Activated CD4-positive, alpha-beta T cell treated with anti-CD3 and anti-CD28 coated beads for 36 hours (primary cell): ENCODE data around the gene PPM1D. TPM values are rescaled to one million over a fixed set of nuclear protein-coding genes. Genes with fewer than 3 reads are reported as not detected.
A peak's percentile ranks its signal among the peaks of the same experiment; 100 is the strongest.

ENCODE experiments used
- ATAC-seq: fragments of 200-7000 bp; cut with Tn5 transposase; one replicate; pipeline ENCODE4 v1.10.0; 2021; ENCODE audit warnings: mild to moderate bottlenecking, moderate library complexity
- CTCF ChIA-PET: fragments of 350-600 bp; sonication (Branson Sonifier 250); formaldehyde crosslinking; loops from one replicate; lab custom pipeline; 2021; ENCODE audit warnings: antibody characterized with exemption; lab: Charles Lee
- POLR2A ChIA-PET: fragments of 350-600 bp; sonication (Branson Sonifier 250); formaldehyde crosslinking; loops from one replicate; lab custom pipeline; 2021; ENCODE audit warnings: antibody characterized with exemption, inconsistent platforms; lab: Charles Lee
- DNase-seq: peaks from one replicate; pipeline ENCODE4 v3.0.0-alpha.2; 2020
- H3K27ac Mint-ChIP-seq: one replicate; pipeline ENCODE4 v1.8.0; 2021; ENCODE audit warnings: mixed read lengths
- H3K27me3 Mint-ChIP-seq: one replicate; pipeline ENCODE4 v1.8.0; 2021; ENCODE audit warnings: mixed read lengths
- H3K36me3 Mint-ChIP-seq: one replicate; pipeline ENCODE4 v1.8.0; 2021; ENCODE audit warnings: low read depth, mixed read lengths
- H3K4me1 Mint-ChIP-seq: one replicate; pipeline ENCODE4 v1.8.0; 2021; ENCODE audit warnings: mixed read lengths
- H3K4me3 Mint-ChIP-seq: one replicate; pipeline ENCODE4 v1.8.0; 2021; ENCODE audit warnings: mild to moderate bottlenecking, moderate library complexity, mixed read lengths
- H3K9me3 Mint-ChIP-seq: one replicate; pipeline ENCODE4 v1.8.0; 2021; ENCODE audit warnings: low read depth, mixed read lengths
- intact Hi-C, 2 experiments: fragments of 100-400 bp; cut with DNase I in 1 of 2; cut with micrococcal nuclease in 1 of 2; formaldehyde crosslinking; loops; one replicate each; pipeline versions ENCODE4 v1.14.2 to v1.15.1; 2022 to 2024; cut with DNase I, micrococcal nuclease
- total RNA-seq, 2 experiments: library from RNA; stranded (reverse); gene quantifications; one replicate each; pipeline ENCODE4 v1.2.3, GENCODE V29; 2021

PPM1D gene
- total RNA-seq, 2 experiments from 2014 or later = 9.3 to 9.7 TPM

DNA sequence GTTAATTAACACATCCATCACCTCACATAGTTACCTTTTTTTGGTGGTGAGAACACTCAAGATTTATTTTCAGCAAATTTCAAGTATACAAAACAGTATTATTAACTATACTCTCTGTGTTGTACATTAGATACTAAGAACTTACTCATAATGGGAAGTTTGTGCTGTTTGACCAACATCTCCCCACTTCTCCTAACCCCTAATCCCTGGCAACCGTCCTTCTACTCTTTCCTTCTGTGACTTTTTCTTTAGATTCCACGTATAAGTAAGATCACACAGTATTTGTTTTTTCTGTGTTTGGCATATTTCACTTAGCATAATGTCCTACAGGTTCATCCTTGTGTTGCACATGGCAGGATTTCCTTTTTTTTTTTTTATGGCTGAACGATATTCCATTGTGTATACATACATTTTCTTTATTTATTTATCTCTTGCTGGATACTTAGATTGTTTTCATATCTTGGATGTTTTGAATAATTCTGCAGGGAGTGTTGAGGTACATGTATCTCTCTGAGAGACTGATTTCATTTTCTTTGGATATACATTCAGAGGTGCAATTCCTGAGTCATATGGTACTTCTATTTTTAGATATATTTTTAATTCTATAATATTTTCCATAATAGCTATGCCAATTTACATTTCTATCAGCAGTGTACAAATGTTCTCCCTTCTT lies 19.0 kb downstream of the PPM1D start:
- ATAC-seq = no peak
- ChIA-PET POLR2A (no interaction called here), CTCF (no interaction called here)

DNA sequence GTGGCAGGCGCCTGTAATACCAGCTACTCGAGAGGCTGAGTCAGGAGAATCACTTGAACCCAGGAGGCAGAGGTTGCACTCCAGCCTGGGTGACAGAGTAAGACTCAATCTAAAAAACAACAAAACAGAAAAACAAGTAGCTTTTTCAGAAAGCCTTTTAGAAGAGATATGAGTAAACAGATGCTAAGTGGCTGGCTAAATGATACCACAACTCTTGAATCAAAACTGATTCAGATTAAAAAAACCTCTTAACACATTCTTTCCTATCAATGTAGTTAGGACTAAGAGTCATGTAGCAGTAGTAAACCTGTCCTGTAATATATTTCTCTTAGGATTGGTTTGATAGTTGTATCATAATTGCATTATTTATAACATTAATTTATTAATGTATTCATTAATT lies 23.0 kb downstream of the PPM1D start:
- Mint-ChIP-seq H3K36me3 (peaks cover 5% of the 10 kb centered on the region), H3K9me3 (no peaks in the 10 kb centered on the region), H3K4me1 (peaks cover 16% of the 10 kb centered on the region), H3K27me3 (no peaks in the 10 kb centered on the region), H3K4me3 (no peak overlapping the region), H3K27ac (no peak overlapping the region)
- CTCF ChIA-PET = interaction anchor here (0.7 to 1.6 kb wide), 3 partner anchors 10 to 195 kb away, joined by 3 to 4 read pairs (median 3); no protein-coding TSS in a partner anchor
- DNase-seq (no peak), ATAC-seq (peak; percentile 60)
- POLR2A ChIA-PET = interaction anchor here (0.6 kb wide), 1 partner anchor 104 kb away, joined by 6 read pairs; no protein-coding TSS in a partner anchor
- intact Hi-C loops = no loop called here

More for the DNA sequence above, 19.0 kb downstream of the PPM1D start:
- Mint-ChIP-seq H3K36me3 (peaks cover 2% of the 10 kb centered on the region), H3K9me3 (no peaks in the 10 kb centered on the region), H3K27me3 (no peaks in the 10 kb centered on the region), H3K4me1 (peaks cover 23% of the 10 kb centered on the region), H3K4me3 (no peak overlapping the region), H3K27ac (no peak overlapping the region)
- no peak for DNase-seq
- intact Hi-C loops = no loop called here

DNA sequence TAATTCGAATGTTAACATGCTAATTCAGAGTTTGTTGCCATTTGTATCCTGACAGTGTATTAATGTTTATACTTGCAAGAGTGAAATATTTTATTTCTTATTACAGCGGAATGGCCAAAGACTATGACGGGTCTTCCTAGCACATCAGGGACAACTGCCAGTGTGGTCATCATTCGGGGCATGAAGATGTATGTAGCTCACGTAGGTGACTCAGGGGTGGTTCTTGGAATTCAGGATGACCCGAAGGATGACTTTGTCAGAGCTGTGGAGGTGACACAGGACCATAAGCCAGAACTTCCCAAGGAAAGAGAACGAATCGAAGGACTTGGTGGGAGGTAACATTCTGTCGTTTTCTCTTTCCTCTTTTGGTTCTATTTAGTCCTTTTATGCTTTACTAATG lies 23.4 kb downstream of the PPM1D start:
- ATAC-seq (no peak), DNase-seq (no peak)
- intact Hi-C loops = no loop called here
- Mint-ChIP-seq H3K4me1 (peaks cover 15% of the 10 kb centered on the region), H3K4me3 (no peak overlapping the region), H3K27ac (no peak overlapping the region), H3K9me3 (no peaks in the 10 kb centered on the region), H3K27me3 (no peaks in the 10 kb centered on the region), H3K36me3 (peaks cover 9% of the 10 kb centered on the region)
- ChIA-PET POLR2A (no interaction called here), CTCF (interaction anchor here (0.6 to 1.6 kb wide), 4 partner anchors 11 to 195 kb away, joined by 3 to 4 read pairs (median 3); no protein-coding TSS in a partner anchor)

DNA sequence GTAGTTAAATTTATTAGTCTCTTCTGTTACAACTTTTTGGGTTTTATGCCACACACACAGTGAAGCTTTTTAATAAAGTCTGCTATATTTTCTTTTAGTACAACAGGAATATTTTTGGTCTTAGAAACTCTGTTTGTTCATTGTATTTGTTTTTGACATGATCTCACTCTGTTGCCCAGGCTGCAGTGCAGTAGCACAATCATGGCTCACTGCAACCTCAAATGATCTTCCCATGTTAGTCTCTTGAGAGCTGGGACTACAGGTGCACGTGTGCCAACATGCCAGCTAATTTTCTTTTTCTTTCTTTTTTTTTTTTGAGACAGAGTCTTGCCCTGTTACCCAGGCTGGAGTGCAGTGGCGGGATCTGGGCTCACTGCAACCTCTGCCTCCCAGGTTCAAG lies 27.1 kb downstream of the PPM1D start:
- Mint-ChIP-seq H3K36me3 (peaks cover 10% of the 10 kb centered on the region), H3K9me3 (no peaks in the 10 kb centered on the region), H3K4me3 (no peak overlapping the region), H3K27ac (no peak overlapping the region), H3K4me1 (peaks cover 13% of the 10 kb centered on the region), H3K27me3 (no peaks in the 10 kb centered on the region)
- CTCF ChIA-PET = interaction anchor here (0.6 to 1.2 kb wide), 3 partner anchors 11 to 179 kb away, joined by 3 to 4 read pairs (median 3); no protein-coding TSS in a partner anchor
- POLR2A ChIA-PET = no interaction called here
- intact Hi-C loops = no loop called here
- DNase-seq (no peak), ATAC-seq (no peak)

DNA sequence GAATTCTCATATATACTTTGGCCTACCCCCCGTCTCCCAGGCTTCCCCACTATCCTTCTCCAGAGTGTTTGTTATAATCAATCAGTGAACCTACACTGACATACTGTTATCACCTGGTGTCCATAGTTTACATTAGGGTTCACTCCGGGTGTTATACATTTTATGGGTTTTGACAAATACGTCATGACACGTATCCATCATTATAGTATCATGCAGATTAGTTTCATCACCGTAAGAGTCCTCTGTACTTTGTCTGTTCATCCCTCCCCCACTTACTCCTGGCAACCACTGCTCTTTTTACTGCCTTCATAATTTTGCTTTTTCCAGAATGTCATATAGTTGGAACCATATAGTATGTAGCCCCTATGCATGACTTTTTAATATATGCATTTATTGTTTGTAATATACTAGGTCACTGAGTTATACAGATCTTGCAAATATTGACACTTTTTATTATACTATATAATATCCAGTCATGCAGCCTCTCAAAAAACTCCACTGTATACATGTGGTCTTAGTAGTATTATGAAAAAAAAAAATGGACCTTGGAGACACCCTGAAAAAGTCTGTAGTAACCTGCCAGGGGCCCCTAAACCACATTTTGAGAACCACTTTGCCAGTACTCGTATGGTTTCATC lies 28.4 kb downstream of the PPM1D start:
- DNase-seq (no peak), ATAC-seq (no peak)
- no peak overlapping the region for H3K4me3 Mint-ChIP-seq
- intact Hi-C loops = no loop called here
- CTCF ChIA-PET = interaction anchor here (0.6 to 2.7 kb wide), 6 partner anchors 8 to 902 kb away, joined by 3 to 12 read pairs (median 4); no protein-coding TSS in a partner anchor
- H3K36me3 Mint-ChIP-seq = peaks cover 9% of the 10 kb centered on the region
- no peaks in the 10 kb centered on the region for H3K9me3 Mint-ChIP-seq
- no peaks in the 10 kb centered on the region for H3K27me3 Mint-ChIP-seq
- POLR2A ChIA-PET = no interaction called here
- peaks cover 11% of the 10 kb centered on the region for H3K4me1 Mint-ChIP-seq
- no peak overlapping the region for H3K27ac Mint-ChIP-seq

DNA sequence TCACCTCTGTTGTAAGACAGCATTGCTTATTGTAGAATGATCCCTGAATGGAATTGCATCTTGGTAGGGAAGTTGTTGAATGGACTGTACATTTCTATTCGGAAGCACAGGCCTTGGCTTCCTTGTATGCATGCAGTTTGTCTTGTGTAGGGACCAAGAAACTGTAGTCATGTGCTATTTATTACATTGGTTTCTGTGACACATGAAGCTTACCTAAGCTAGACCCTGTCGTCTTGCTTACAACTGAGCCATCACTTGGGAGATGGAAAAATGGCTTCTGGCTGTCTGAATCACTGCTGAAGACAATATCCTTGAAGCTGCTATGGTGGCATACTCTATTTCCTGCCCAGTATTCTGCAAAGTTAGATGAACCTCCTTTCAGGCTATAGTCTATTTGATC lies 29.1 kb downstream of the PPM1D start:
- ATAC-seq (no peak), DNase-seq (no peak)
- Mint-ChIP-seq H3K4me1 (peaks cover 11% of the 10 kb centered on the region), H3K9me3 (no peaks in the 10 kb centered on the region), H3K36me3 (peaks cover 9% of the 10 kb centered on the region), H3K4me3 (no peak overlapping the region), H3K27me3 (no peaks in the 10 kb centered on the region), H3K27ac (no peak overlapping the region)
- ChIA-PET CTCF (interaction anchor here (0.6 to 2.7 kb wide), 6 partner anchors 8 to 903 kb away, joined by 3 to 12 read pairs (median 4); no protein-coding TSS in a partner anchor), POLR2A (no interaction called here)
- intact Hi-C loops = no loop called here

DNA sequence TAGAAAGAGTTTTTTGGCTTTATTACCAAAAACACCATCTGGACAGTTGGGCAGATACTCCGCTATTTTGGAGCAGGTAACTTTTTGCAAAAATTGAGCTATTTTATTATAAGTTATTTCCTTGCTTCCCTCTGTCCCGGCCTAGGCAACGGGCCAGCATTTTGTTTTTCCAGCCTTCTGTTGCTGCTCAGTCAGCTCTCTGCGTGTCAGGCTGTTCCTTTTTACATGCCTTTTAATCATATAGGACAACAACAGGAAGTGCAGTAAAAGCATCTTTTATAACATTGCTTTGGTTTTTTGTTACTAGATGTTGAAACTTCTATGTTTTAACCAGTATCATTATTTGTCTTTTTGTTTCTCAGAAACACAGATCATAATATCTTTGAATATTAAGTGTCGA lies 30.4 kb downstream of the PPM1D start:
- no peaks in the 10 kb centered on the region for H3K9me3 Mint-ChIP-seq
- H3K27ac Mint-ChIP-seq = no peak overlapping the region
- peaks cover 9% of the 10 kb centered on the region for H3K36me3 Mint-ChIP-seq
- H3K4me3 Mint-ChIP-seq = no peak overlapping the region
- H3K27me3 Mint-ChIP-seq = no peaks in the 10 kb centered on the region
- peaks cover 11% of the 10 kb centered on the region for H3K4me1 Mint-ChIP-seq
- ChIA-PET POLR2A (interaction anchor here (0.6 kb wide), 1 partner anchor 13 kb away, joined by 6 read pairs; no protein-coding TSS in a partner anchor), CTCF (interaction anchor here (0.8 to 2.7 kb wide), 2 partner anchors 8 to 154 kb away, joined by 3 to 12 read pairs; no protein-coding TSS in a partner anchor)
- ATAC-seq = no peak
- no peak for DNase-seq
- intact Hi-C loops = no loop called here

DNA sequence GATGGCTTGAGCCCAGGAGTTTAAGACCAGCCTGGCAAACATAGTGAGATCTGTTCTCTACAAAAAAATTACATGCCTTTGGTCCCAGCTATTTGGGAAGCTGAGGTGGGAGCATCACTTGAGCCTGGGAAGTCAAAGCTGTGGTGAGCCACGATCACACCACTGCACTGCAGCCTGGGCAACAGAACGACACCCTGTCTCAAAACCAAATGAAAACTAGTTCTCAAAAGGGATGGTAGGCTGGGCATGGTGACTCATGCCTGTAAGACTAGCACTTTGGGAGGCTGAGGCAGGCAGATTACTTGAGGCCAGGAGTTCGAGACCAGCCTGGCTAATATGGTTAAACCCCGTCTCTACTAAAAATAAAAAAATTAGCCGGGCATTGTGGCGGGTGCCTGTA lies 31.1 kb downstream of the PPM1D start:
- Mint-ChIP-seq H3K36me3 (peaks cover 9% of the 10 kb centered on the region), H3K27ac (no peak overlapping the region), H3K4me1 (peaks cover 11% of the 10 kb centered on the region), H3K9me3 (no peaks in the 10 kb centered on the region), H3K4me3 (no peak overlapping the region), H3K27me3 (no peaks in the 10 kb centered on the region)
- DNase-seq (no peak), ATAC-seq (no peak)
- POLR2A ChIA-PET = no interaction called here
- CTCF ChIA-PET = interaction anchor here (0.8 to 2.7 kb wide), 3 partner anchors 7 to 154 kb away, joined by 3 to 12 read pairs (median 3); no protein-coding TSS in a partner anchor
- intact Hi-C loops = no loop called here

DNA sequence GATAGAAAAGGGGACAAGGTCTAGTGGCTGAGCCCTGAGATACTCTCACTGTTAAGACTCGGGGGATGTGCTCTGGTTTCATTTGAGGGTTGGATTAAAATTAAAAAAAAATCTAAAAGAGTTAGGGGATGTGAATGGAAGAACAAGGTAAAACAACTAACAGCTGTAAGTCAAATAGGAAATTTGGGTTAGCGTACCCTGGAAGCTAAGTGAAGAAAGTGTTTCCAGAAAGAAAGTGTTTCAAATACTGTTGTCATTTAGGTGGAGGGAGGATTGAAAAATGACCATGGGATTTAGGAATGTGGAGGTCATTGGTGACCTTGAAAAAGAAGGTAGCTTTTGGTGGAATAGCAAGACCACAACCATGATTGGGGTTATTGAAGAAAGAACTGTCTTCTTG lies 37.7 kb downstream of the PPM1D start:
- no peak overlapping the region for H3K4me3 Mint-ChIP-seq
- H3K4me1 Mint-ChIP-seq = peaks cover 9% of the 10 kb centered on the region
- ATAC-seq (no peak), DNase-seq (no peak)
- no peak overlapping the region for H3K27ac Mint-ChIP-seq
- H3K9me3 Mint-ChIP-seq = no peaks in the 10 kb centered on the region
- ChIA-PET CTCF (interaction anchor here (0.6 to 2.6 kb wide), 38 partner anchors 8 to 1569 kb away, joined by 3 to 14 read pairs (median 4); partner anchors contain the start of gene USP32), POLR2A (interaction anchor here (0.6 kb wide), 2 partner anchors 34 to 38 kb away, joined by 4 to 8 read pairs; no protein-coding TSS in a partner anchor)
- intact Hi-C loops = loop anchor here (1.0 to 2.0 kb wide), 4 partner anchors 35 to 216 kb away; partner anchors contain the start of gene PPM1D (in 1 of the 2)
- no peaks in the 10 kb centered on the region for H3K27me3 Mint-ChIP-seq
- no peaks in the 10 kb centered on the region for H3K36me3 Mint-ChIP-seq

DNA sequence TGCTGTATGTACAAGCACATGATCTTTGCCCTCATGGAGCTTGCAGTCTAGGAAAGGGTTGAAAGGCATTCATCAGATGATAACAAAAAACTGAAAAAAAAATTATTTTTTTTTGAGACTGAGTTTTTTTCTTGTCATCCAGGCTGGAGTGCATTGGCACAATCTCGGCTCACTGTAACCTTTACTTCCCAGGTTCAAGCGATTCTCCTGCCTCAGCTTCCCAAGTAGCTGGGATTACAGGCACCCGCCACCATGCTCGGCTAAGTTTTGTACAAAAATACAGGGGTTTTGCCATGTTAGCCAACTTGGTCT lies 39.0 kb downstream of the PPM1D start:
- Mint-ChIP-seq H3K27ac (no peak overlapping the region), H3K4me1 (peaks cover 9% of the 10 kb centered on the region), H3K4me3 (no peak overlapping the region), H3K27me3 (no peaks in the 10 kb centered on the region), H3K36me3 (no peaks in the 10 kb centered on the region), H3K9me3 (no peaks in the 10 kb centered on the region)
- CTCF ChIA-PET = interaction anchor here (0.7 to 2.6 kb wide), 19 partner anchors 9 to 486 kb away, joined by 3 to 14 read pairs (median 5); partner anchors contain the start of gene PPM1D
- intact Hi-C loops = loop anchor here (2.0 kb wide), 2 partner anchors 38 to 62 kb away; partner anchors contain the start of gene PPM1D (in 1 of the 2)
- POLR2A ChIA-PET = no interaction called here
- DNase-seq (no peak), ATAC-seq (no peak)

DNA sequence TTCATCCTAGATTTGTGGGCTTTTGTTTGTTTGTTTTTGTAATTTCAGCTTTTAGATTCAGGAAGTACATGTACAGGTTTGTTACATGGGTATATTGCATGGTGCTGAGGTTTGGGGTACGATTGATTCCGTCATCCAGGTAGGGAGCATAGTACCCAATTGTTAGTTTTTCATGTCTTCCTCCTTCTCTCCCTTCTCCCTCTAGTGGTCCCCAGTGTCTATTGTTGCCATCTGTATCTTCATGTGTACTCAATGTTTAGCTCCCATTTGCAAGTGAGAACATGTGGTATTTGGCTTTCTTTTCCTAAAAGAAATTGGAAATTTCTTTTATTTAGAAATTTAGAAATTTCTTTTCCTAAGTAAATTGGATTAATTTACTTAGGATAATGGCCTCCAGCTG lies 40.5 kb downstream of the PPM1D start:
- Mint-ChIP-seq H3K36me3 (no peaks in the 10 kb centered on the region), H3K4me3 (no peak overlapping the region), H3K27me3 (no peaks in the 10 kb centered on the region), H3K9me3 (no peaks in the 10 kb centered on the region), H3K27ac (no peak overlapping the region), H3K4me1 (peaks cover 9% of the 10 kb centered on the region)
- intact Hi-C loops = no loop called here
- ATAC-seq = no peak
- DNase-seq = no peak
- ChIA-PET POLR2A (interaction anchor here (0.7 kb wide), 1 partner anchor 748 kb away, joined by 5 read pairs; no protein-coding TSS in a partner anchor), CTCF (interaction anchor here (0.6 to 2.1 kb wide), 13 partner anchors 8 to 740 kb away, joined by 3 to 14 read pairs (median 3); partner anchors contain the start of gene BCAS3)
